Endodermal cell (in vitro differentiated cells): ENCODE data around the gene RXRA. TPM values are rescaled to one million over a fixed set of nuclear protein-coding genes. Genes with fewer than 3 reads are reported as not detected.

Experiments used
- DNase-seq: peaks from one replicate; pipeline ENCODE4 v3.0.0-alpha.2; 2017
- H3K27ac ChIP-seq: 2 replicates; pipeline ENCODE4 v1.5.1; 2013; ENCODE audit warnings: mild to moderate bottlenecking, low read depth, low read length, moderate library complexity
- H3K27me3 ChIP-seq: 2 replicates; pipeline ENCODE4 v1.6.1; 2013; ENCODE audit warnings: mild to moderate bottlenecking, low read length, moderate library complexity; ENCODE audit not compliant: insufficient read depth, control insufficient read depth, poor library complexity, severe bottlenecking
- H3K36me3 ChIP-seq: 2 replicates; pipeline ENCODE4 v1.7.0; 2013; ENCODE audit warnings: mild to moderate bottlenecking, low read length, moderate library complexity; ENCODE audit not compliant: control insufficient read depth, insufficient read depth
- H3K4me1 ChIP-seq: one replicate; pipeline ENCODE4 v1.7.0; 2013; ENCODE audit warnings: low read length; ENCODE audit not compliant: control insufficient read depth, insufficient read depth
- H3K4me3 ChIP-seq: 2 replicates; pipeline ENCODE4 v1.5.1; 2013; ENCODE audit warnings: mild to moderate bottlenecking, low read length, moderate library complexity
- H3K9ac ChIP-seq: 2 replicates; pipeline ENCODE4 v1.6.1; 2013; ENCODE audit warnings: mild to moderate bottlenecking, low read length, moderate library complexity; ENCODE audit not compliant: poor library complexity, severe bottlenecking; ENCODE audit errors: extremely low read depth
- H3K9me3 ChIP-seq: 2 replicates; pipeline ENCODE4 v1.6.1; 2013; ENCODE audit warnings: mild to moderate bottlenecking, low read length, moderate library complexity; ENCODE audit not compliant: control insufficient read depth
- H3K27ac Mint-ChIP-seq: 2 replicates; pipeline ENCODE4 v1.8.0; 2020; ENCODE audit warnings: mixed read lengths
- H3K27me3 Mint-ChIP-seq: 2 replicates; pipeline ENCODE4 v1.8.0; 2021; ENCODE audit warnings: mild to moderate bottlenecking, mixed read lengths; ENCODE audit not compliant: insufficient read depth
- H3K36me3 Mint-ChIP-seq: 2 replicates; pipeline ENCODE4 v1.8.0; 2020; ENCODE audit warnings: low read depth, mixed read lengths
- H3K4me1 Mint-ChIP-seq: 2 replicates; pipeline ENCODE4 v1.8.0; 2020; ENCODE audit warnings: mixed read lengths
- H3K4me3 Mint-ChIP-seq: 2 replicates; pipeline ENCODE4 v1.8.0; 2020; ENCODE audit warnings: mild to moderate bottlenecking, moderate library complexity, mixed read lengths
- H3K9me3 Mint-ChIP-seq: 2 replicates; pipeline ENCODE4 v1.8.0; 2020; ENCODE audit warnings: mild to moderate bottlenecking, mixed read lengths
- CTCF ChIP-seq: fragments of 200-600 bp; sonication (generic); conservative IDR thresholded peaks from 2 replicates; pipeline ENCODE4 v1.5.0; 2021; ENCODE audit warnings: antibody characterized with exemption, mild to moderate bottlenecking
- WGBS, 2 experiments: methylation state at CpG; one replicate each; pipeline versions ENCODE4 v1.1.5 to v1.1.7; 2013; ENCODE audit warnings: missing lambda C conversion rate in 2 of 2, mixed read lengths in 1 of 2; ENCODE audit not compliant: insufficient coverage in 1 of 2, insufficient read length in 1 of 2; 5-methylcytosine and 5-hydroxymethylcytosine counted together
- total RNA-seq, 2 donors: library from RNA; stranded (reverse); fragmentation: NEBNext Ultra II Directional in 1 of 2; extraction: Animal tissue kit (Norgen Biotek cat#: 25700) in 1 of 2; gene quantifications; 2 replicates in 1 of 2; 3 replicates in 1 of 2; pipeline ENCODE4 v1.2.1, GENCODE V29; 2021

RXRA gene
- total RNA-seq, 2 donors from 2014 or later, result 58.3 to 70.6 TPM

- Histone ChIP-seq H3K9me3 (no peaks in the 10 kb centered on the region), H3K27me3 (no peaks in the 10 kb centered on the region), H3K27ac (no peak overlapping the region), H3K9ac (no peak overlapping the region), H3K4me3 (no peak overlapping the region), H3K36me3 (peaks cover 17% of the 10 kb centered on the region), H3K4me1 (no peaks in the 10 kb centered on the region)
- TF ChIP-seq CTCF, result no peak
- 94 to 99% methylated on average over 11 to 14 of the region's 14 CpGs for WGBS, 2 experiments
- H3K27ac Mint-ChIP-seq, result no peak overlapping the region
- H3K36me3 Mint-ChIP-seq, result peaks cover 27% of the 10 kb centered on the region
- H3K4me3 Mint-ChIP-seq, result no peak overlapping the region
- H3K9me3 Mint-ChIP-seq, result no peaks in the 10 kb centered on the region
- H3K27me3 Mint-ChIP-seq, result no peaks in the 10 kb centered on the region
- no peaks in the 10 kb centered on the region for H3K4me1 Mint-ChIP-seq
- no peak for DNase-seq
Observed at GRCh38 chr9:134433101-134433500, 106.8 kb downstream of the RXRA start.

GRCh38 chr9:134433909-134434882 is 107.9 kb downstream of the RXRA start:
- Mint-ChIP-seq H3K27ac (no peak overlapping the region), H3K4me1 (no peaks in the 10 kb centered on the region)
- WGBS, 2 experiments, result 92 to 94% methylated on average over 12 to 30 of the region's 30 CpGs

GRCh38 chr9:134434894-134435506 is 108.7 kb downstream of the RXRA start:
- no peaks in the 10 kb centered on the region for H3K4me1 ChIP-seq
- H3K9ac ChIP-seq, result no peak overlapping the region
- no peaks in the 10 kb centered on the region for H3K27me3 Mint-ChIP-seq
- 76 to 90% methylated on average over 12 to 16 of the region's 17 CpGs for WGBS, 2 experiments
- no peaks in the 10 kb centered on the region for H3K27me3 ChIP-seq
- H3K9me3 Mint-ChIP-seq, result no peaks in the 10 kb centered on the region
- no peak overlapping the region for H3K27ac Mint-ChIP-seq
- peaks cover 24% of the 10 kb centered on the region for H3K36me3 Mint-ChIP-seq
- no peak for TF ChIP-seq CTCF
- no peak overlapping the region for H3K4me3 Mint-ChIP-seq
- peak overlapping the region; percentile 76 for H3K27ac ChIP-seq
- DNase-seq, result no peak
- H3K4me3 ChIP-seq, result no peak overlapping the region
- peaks cover 14% of the 10 kb centered on the region for H3K36me3 ChIP-seq
- no peaks in the 10 kb centered on the region for H3K4me1 Mint-ChIP-seq
- H3K9me3 ChIP-seq, result no peaks in the 10 kb centered on the region

More at GRCh38 chr9:134433909-134434882, 107.9 kb downstream of the RXRA start:
- no peaks in the 10 kb centered on the region for H3K27me3 ChIP-seq
- no peaks in the 10 kb centered on the region for H3K9me3 ChIP-seq
- no peaks in the 10 kb centered on the region for H3K4me1 ChIP-seq
- no peak overlapping the region for H3K4me3 ChIP-seq
- H3K9ac ChIP-seq, result no peak overlapping the region
- peak overlapping the region; percentile 76 for H3K27ac ChIP-seq
- peaks cover 27% of the 10 kb centered on the region for H3K36me3 Mint-ChIP-seq
- H3K4me3 Mint-ChIP-seq, result no peak overlapping the region
- no peak for TF ChIP-seq CTCF
- H3K9me3 Mint-ChIP-seq, result no peaks in the 10 kb centered on the region
- H3K36me3 ChIP-seq, result peaks cover 17% of the 10 kb centered on the region
- no peaks in the 10 kb centered on the region for H3K27me3 Mint-ChIP-seq
- no peak for DNase-seq
